ENCODE results near the gene GDPD4. TPM values are rescaled to one million over a fixed set of nuclear protein-coding genes. Genes with fewer than 3 reads are reported as not detected.
A peak's percentile ranks its signal among the peaks of the same experiment; 100 is the strongest.

GDPD4 gene
- total RNA-seq (2014; rRNA removed; shearing (Covaris generic)) = not detected in 2 replicates

GRCh38 chr11:77301510-77301909 is at the start of gene GDPD4:
TSS of gene GDPD4 (minus strand) at chr11:77301686. CDS start at chr11:77285137, 16,549 bp downstream.
- no peak for DNase-seq
- H3K9me3 ChIP-seq (replicated peaks) = no peaks in the 10 kb centered on the region
- H3K27me3 ChIP-seq = no peaks in the 10 kb centered on the region
- H3K4me1 ChIP-seq = no peaks in the 10 kb centered on the region
- no peak within 1 kb of the TSS for H3K27ac ChIP-seq
- no peaks in the 10 kb centered on the region for H3K36me3 ChIP-seq
- no peak within 1 kb of the TSS for H3K4me3 ChIP-seq

GRCh38 chr11:77347948-77348347 is 46.5 kb upstream of the GDPD4 start:
- no peaks in the 10 kb centered on the region for H3K36me3 ChIP-seq
- no peaks in the 10 kb centered on the region for H3K9me3 ChIP-seq (replicated peaks)
- no peaks in the 10 kb centered on the region for H3K27me3 ChIP-seq
- H3K27ac ChIP-seq = peak overlapping the region; percentile 71; the same call in 1 of the 2 replicates
- no peak for DNase-seq
- peaks cover 38% of the 10 kb centered on the region for H3K4me1 ChIP-seq
- H3K4me3 ChIP-seq = no peak overlapping the region

GRCh38 chr11:77346906-77347603 is 45.6 kb upstream of the GDPD4 start:
- Histone ChIP-seq H3K27me3 (no peaks in the 10 kb centered on the region), H3K9me3 (replicated peaks) (no peaks in the 10 kb centered on the region), H3K36me3 (no peaks in the 10 kb centered on the region), H3K4me1 (peaks cover 38% of the 10 kb centered on the region), H3K27ac (peak overlapping the region; percentile 71), H3K4me3 (no peak overlapping the region)
- peak; percentile 63 to 81 for DNase-seq

- DNase-seq = peak; percentile 39 to 66
- Histone ChIP-seq H3K4me3 (no peak overlapping the region), H3K36me3 (no peaks in the 10 kb centered on the region), H3K9me3 (replicated peaks) (no peaks in the 10 kb centered on the region), H3K27ac (peak overlapping the region; percentile 71), H3K4me1 (peaks cover 38% of the 10 kb centered on the region), H3K27me3 (no peaks in the 10 kb centered on the region)
These were observed 44.1 kb upstream of the GDPD4 start for GRCh38 chr11:77345621-77346020.

GRCh38 chr11:77340501-77340900 is 39.0 kb upstream of the GDPD4 start:
- H3K27me3 ChIP-seq = no peaks in the 10 kb centered on the region
- no peaks in the 10 kb centered on the region for H3K9me3 ChIP-seq (replicated peaks)
- peaks cover 6% of the 10 kb centered on the region; the same call in 1 of the 2 replicates for H3K36me3 ChIP-seq
- peaks cover 6% of the 10 kb centered on the region for H3K4me1 ChIP-seq
- no peak overlapping the region for H3K27ac ChIP-seq
- DNase-seq = no peak
- H3K4me3 ChIP-seq = no peak overlapping the region

GRCh38 chr11:77332259-77332658 is 30.8 kb upstream of the GDPD4 start:
- no peak for DNase-seq
- H3K36me3 ChIP-seq = peaks cover 13% of the 10 kb centered on the region; the same call in 1 of the 2 replicates
- H3K9me3 ChIP-seq (replicated peaks) = no peaks in the 10 kb centered on the region
- no peak overlapping the region for H3K4me3 ChIP-seq
- no peaks in the 10 kb centered on the region for H3K27me3 ChIP-seq
- H3K4me1 ChIP-seq = no peaks in the 10 kb centered on the region
- H3K27ac ChIP-seq = no peak overlapping the region

GRCh38 chr11:77325159-77325558 is 23.7 kb upstream of the GDPD4 start:
- no peaks in the 10 kb centered on the region for H3K4me1 ChIP-seq
- peaks cover 11% of the 10 kb centered on the region; the same call in 1 of the 2 replicates for H3K36me3 ChIP-seq
- no peak overlapping the region for H3K27ac ChIP-seq
- no peak for DNase-seq
- H3K9me3 ChIP-seq (replicated peaks) = no peaks in the 10 kb centered on the region
- no peak overlapping the region for H3K4me3 ChIP-seq
- no peaks in the 10 kb centered on the region for H3K27me3 ChIP-seq

- Histone ChIP-seq H3K27ac (no peak overlapping the region), H3K36me3 (peaks cover 11% of the 10 kb centered on the region; the same call in 1 of the 2 replicates), H3K4me3 (no peak overlapping the region), H3K4me1 (no peaks in the 10 kb centered on the region), H3K9me3 (replicated peaks) (no peaks in the 10 kb centered on the region), H3K27me3 (no peaks in the 10 kb centered on the region)
- no peak for DNase-seq
These were observed 23.0 kb upstream of the GDPD4 start for GRCh38 chr11:77324508-77324907.

- Histone ChIP-seq H3K9me3 (replicated peaks) (no peaks in the 10 kb centered on the region), H3K27ac (no peak overlapping the region), H3K4me3 (no peak overlapping the region), H3K36me3 (peaks cover 11% of the 10 kb centered on the region; the same call in 1 of the 2 replicates), H3K27me3 (no peaks in the 10 kb centered on the region), H3K4me1 (no peaks in the 10 kb centered on the region)
- no peak for DNase-seq
These were observed 21.6 kb upstream of the GDPD4 start for GRCh38 chr11:77322926-77323590.

GRCh38 chr11:77322506-77322905 is 21.0 kb upstream of the GDPD4 start:
- H3K9me3 ChIP-seq (replicated peaks) = no peaks in the 10 kb centered on the region
- peak in 1 of 2 experiments; percentile 24 for DNase-seq

GRCh38 chr11:77320351-77320750 is 18.9 kb upstream of the GDPD4 start:
- H3K27me3 ChIP-seq = no peaks in the 10 kb centered on the region
- H3K4me3 ChIP-seq = no peak overlapping the region
- H3K27ac ChIP-seq = no peak overlapping the region
- H3K4me1 ChIP-seq = no peaks in the 10 kb centered on the region
- peaks cover 11% of the 10 kb centered on the region; the same call in 1 of the 2 replicates for H3K36me3 ChIP-seq
- DNase-seq = no peak
- no peaks in the 10 kb centered on the region for H3K9me3 ChIP-seq (replicated peaks)

More at GRCh38 chr11:77322506-77322905, 21.0 kb upstream of the GDPD4 start:
- Histone ChIP-seq H3K4me1 (no peaks in the 10 kb centered on the region), H3K4me3 (no peak overlapping the region), H3K27me3 (no peaks in the 10 kb centered on the region), H3K27ac (no peak overlapping the region), H3K36me3 (peaks cover 11% of the 10 kb centered on the region; the same call in 1 of the 2 replicates)

GRCh38 chr11:77318600-77318999 is 17.1 kb upstream of the GDPD4 start:
- DNase-seq = no peak
- Histone ChIP-seq H3K36me3 (peaks cover 7% of the 10 kb centered on the region; the same call in 1 of the 2 replicates), H3K4me1 (no peaks in the 10 kb centered on the region), H3K27ac (no peak overlapping the region), H3K27me3 (no peaks in the 10 kb centered on the region), H3K9me3 (replicated peaks) (no peaks in the 10 kb centered on the region), H3K4me3 (no peak overlapping the region)

- Histone ChIP-seq H3K27ac (no peak overlapping the region), H3K27me3 (no peaks in the 10 kb centered on the region), H3K4me1 (no peaks in the 10 kb centered on the region), H3K4me3 (no peak overlapping the region), H3K36me3 (peaks cover 5% of the 10 kb centered on the region; the same call in 1 of the 2 replicates), H3K9me3 (replicated peaks) (no peaks in the 10 kb centered on the region)
- DNase-seq = no peak
These were observed 15.4 kb upstream of the GDPD4 start for GRCh38 chr11:77316733-77317342.

- DNase-seq = no peak
- H3K36me3 ChIP-seq = no peaks in the 10 kb centered on the region
- no peaks in the 10 kb centered on the region for H3K27me3 ChIP-seq
- no peaks in the 10 kb centered on the region for H3K9me3 ChIP-seq (replicated peaks)
- peaks cover 3% of the 10 kb centered on the region; the same call in 1 of the 2 replicates for H3K4me1 ChIP-seq
- no peak overlapping the region for H3K27ac ChIP-seq
- no peak overlapping the region for H3K4me3 ChIP-seq
These were observed 10.6 kb upstream of the GDPD4 start for GRCh38 chr11:77312107-77312506.

- peaks cover 3% of the 10 kb centered on the region; the same call in 1 of the 2 replicates for H3K4me1 ChIP-seq
- no peaks in the 10 kb centered on the region for H3K27me3 ChIP-seq
- no peak for DNase-seq
- no peak overlapping the region for H3K27ac ChIP-seq
- H3K4me3 ChIP-seq = no peak overlapping the region
- H3K36me3 ChIP-seq = no peaks in the 10 kb centered on the region
- H3K9me3 ChIP-seq (replicated peaks) = no peaks in the 10 kb centered on the region
These were observed 10.2 kb upstream of the GDPD4 start for GRCh38 chr11:77311701-77312100.
